HepG2 (cell line): ENCODE data around the gene L3MBTL4. TPM values are rescaled to one million over a fixed set of nuclear protein-coding genes. Genes with fewer than 3 reads are reported as not detected.
A peak's percentile ranks its signal among the peaks of the same experiment; 100 is the strongest.

ENCODE experiments used
- ATAC-seq: fragments of 200-7000 bp; cut with Tn5 transposase; 3 replicates; pipeline ENCODE4 v1.9.1; 2020; ENCODE audit warnings: mild to moderate bottlenecking, moderate library complexity
- BruUV-seq: library from RNA; stranded (reverse); fragments of 400-500 nt; replicated peaks from 2 replicates; lab custom pipeline; 2021; lab: Mats Ljungman, UMichigan
- CTCF ChIA-PET: fragments of 300-600 bp; formaldehyde crosslinking; extraction: SDS; loops from one replicate; lab custom pipeline; 2021; ENCODE audit warnings: low total read pairs, inconsistent platforms, low intra/inter-chr PET ratio; lab: Yijun Ruan, JAX
- POLR2A ChIA-PET: fragments of 350-600 bp; sonication (Branson Sonifier 250); formaldehyde crosslinking; loops from one replicate; lab custom pipeline; 2020; ENCODE audit warnings: antibody characterized with exemption, inconsistent platforms; lab: Yijun Ruan, JAX
- DNase-seq: peaks from one replicate; pipeline ENCODE4 v3.0.0-alpha.2; 2015; ENCODE audit warnings: low spot score
- FAIRE-seq: peaks from 3 replicates; lab custom pipeline; 2011; peaks lifted over from hg19 to GRCh38; lab: Jason Lieb, UNC
- H2AFZ ChIP-seq: one replicate; pipeline ENCODE4 v1.6.1; 2011; ENCODE audit warnings: low read length, inconsistent platforms
- H3K27ac ChIP-seq: fragments of 300-600 bp; 3 replicates; pipeline ENCODE4 v1.8.0; 2011; ENCODE audit warnings: mixed run types, mild to moderate bottlenecking, mixed read lengths, low read length, inconsistent platforms; ENCODE audit not compliant: insufficient read depth; ENCODE audit errors: extremely low read length
- H3K27me3 ChIP-seq, 2 experiments: fragments of 200-600 bp in 1 of 2; 2 replicates in 1 of 2; 3 replicates in 1 of 2; pipeline versions ENCODE4 v1.6.0 to v1.8.0; 2011; ENCODE audit warnings: low read length in 2 of 2, mild to moderate bottlenecking in 2 of 2, moderate library complexity in 2 of 2, inconsistent platforms in 1 of 2; ENCODE audit not compliant: insufficient read depth in 2 of 2, control insufficient read depth in 1 of 2
- H3K36me3 ChIP-seq, 2 experiments: fragments of 200-600 bp in 1 of 2; replicated peaks in 1 of 2; 2 replicates in 1 of 2; 3 replicates in 1 of 2; pipeline versions ENCODE4 v1.5.1 to v1.8.0; 2011; ENCODE audit warnings: low read length in 2 of 2, inconsistent platforms in 1 of 2; ENCODE audit not compliant: insufficient read depth in 2 of 2, control insufficient read depth in 1 of 2
- H3K4me1 ChIP-seq: 2 replicates; pipeline ENCODE4 v1.5.1; 2012; ENCODE audit warnings: low read length, inconsistent platforms; ENCODE audit not compliant: insufficient read depth
- H3K4me2 ChIP-seq: 2 replicates; pipeline ENCODE4 v1.6.0; 2011; ENCODE audit warnings: low read depth, low read length, inconsistent platforms
- H3K4me3 ChIP-seq, 3 experiments: fragments of 200-600 bp in 1 of 3; sonication (generic), shearing (Covaris generic) in 1 of 3; replicated peaks in 1 of 3; 2 replicates each; pipeline ENCODE4 v1.5.1; 2011 to 2016; ENCODE audit warnings: low read length in 3 of 3, inconsistent platforms in 2 of 3, low read depth in 2 of 3, mild to moderate bottlenecking in 2 of 3, control low read depth in 1 of 3, mixed read lengths in 1 of 3; ENCODE audit not compliant: insufficient read depth in 1 of 3
- H3K79me2 ChIP-seq: one replicate; pipeline ENCODE4 v1.6.1; 2011; ENCODE audit warnings: low read length, inconsistent platforms; ENCODE audit not compliant: insufficient read depth
- H3K9ac ChIP-seq: 2 replicates; pipeline ENCODE4 v1.6.0; 2011; ENCODE audit warnings: mild to moderate bottlenecking, low read depth, low read length, inconsistent platforms; ENCODE audit not compliant: insufficient read depth
- H3K9me3 ChIP-seq: 2 replicates; pipeline ENCODE4 v1.5.1; 2012; ENCODE audit warnings: mild to moderate bottlenecking, low read length
- H4K20me1 ChIP-seq: 2 replicates; pipeline ENCODE4 v1.6.0; 2011; ENCODE audit warnings: inconsistent platforms, mild to moderate bottlenecking, low read length, moderate library complexity; ENCODE audit not compliant: insufficient read depth
- BCL6 ChIP-seq: IDR thresholded peaks from 2 replicates; pipeline ENCODE4 v1.6.1; 2016; ENCODE audit warnings: missing genetic modification reagents, missing compliant biosample characterization
- HMG20A ChIP-seq: IDR thresholded peaks from 2 replicates; pipeline ENCODE4 v1.6.1; 2016; ENCODE audit warnings: borderline replicate concordance
- KDM3A ChIP-seq: IDR thresholded peaks from 2 replicates; pipeline ENCODE4 v1.6.1; 2018; ENCODE audit warnings: low read depth, missing compliant biosample characterization
- MTA3 ChIP-seq: sonication (generic); formaldehyde crosslinking; IDR thresholded peaks from 2 replicates; pipeline ENCODE4 v1.4.0; 2020; ENCODE audit warnings: missing genetic modification reagents
- MXD4 ChIP-seq: IDR thresholded peaks from 2 replicates; pipeline ENCODE4 v1.6.1; 2016; ENCODE audit warnings: mild to moderate bottlenecking, missing biosample characterization, missing genetic modification reagents
- NFKB2 ChIP-seq: sonication (generic); formaldehyde crosslinking; IDR thresholded peaks from 2 replicates; pipeline ENCODE4 v1.4.0; 2020; ENCODE audit warnings: missing genetic modification reagents, borderline replicate concordance
- RBM22 ChIP-seq: fragments of 200-400 bp; formaldehyde crosslinking; optimal IDR thresholded peaks from 2 replicates; pipeline ENCODE3; 2017; ENCODE audit warnings: mild to moderate bottlenecking, low read length, moderate library complexity
- SMYD3 ChIP-seq: sonication (generic); formaldehyde crosslinking; IDR thresholded peaks from 2 replicates; pipeline ENCODE4 v1.8.1; 2023; ENCODE audit warnings: mild to moderate bottlenecking, missing genetic modification reagents
- WIZ ChIP-seq: sonication (generic); formaldehyde crosslinking; IDR thresholded peaks from 2 replicates; pipeline ENCODE4 v1.5.1; 2020; ENCODE audit warnings: mild to moderate bottlenecking, missing genetic modification reagents
- ZFAT ChIP-seq: sonication (generic); formaldehyde crosslinking; conservative IDR thresholded peaks from 2 replicates; pipeline ENCODE4 v1.8.1; 2023; ENCODE audit warnings: missing genetic modification reagents, inconsistent platforms
- ZNF30 ChIP-seq: sonication (generic); formaldehyde crosslinking; IDR thresholded peaks from 2 replicates; pipeline ENCODE4 v1.5.0; 2020; ENCODE audit warnings: mild to moderate bottlenecking, missing genetic modification reagents
- ZNF670 ChIP-seq: sonication (generic); formaldehyde crosslinking; IDR thresholded peaks from 2 replicates; pipeline ENCODE4 v1.8.0; 2022; ENCODE audit warnings: mild to moderate bottlenecking, missing genetic modification reagents, borderline replicate concordance
- ZNF740 ChIP-seq: sonication (generic); formaldehyde crosslinking; IDR thresholded peaks from 2 replicates; pipeline ENCODE4 v1.4.0; 2020; ENCODE audit warnings: missing genetic modification reagents
- ZNF781 ChIP-seq: sonication (generic); formaldehyde crosslinking; IDR thresholded peaks from 2 replicates; pipeline ENCODE4 v1.5.1; 2020; ENCODE audit warnings: borderline replicate concordance, mild to moderate bottlenecking, missing genetic modification reagents; ENCODE audit errors: not compliant biosample characterization
- WGBS: methylation state at CpG from one replicate; pipeline ENCODE4 v1.1.6; 2017; ENCODE audit warnings: low lambda C conversion rate; 5-methylcytosine and 5-hydroxymethylcytosine counted together
- in situ Hi-C: cut with HindIII; loops from 2 replicates; pipeline ENCODE4 v1.10.0; 2017; ENCODE audit warnings: low pct_unique_long_range_greater_than_20kb; ENCODE audit not compliant: extremely low pct_ligation_motif_present
- intact Hi-C: fragments of 100-400 bp; cut with micrococcal nuclease; formaldehyde crosslinking; loops from one replicate; pipeline ENCODE4 v1.10.0; 2022; ENCODE audit not compliant: unreplicated experiment
- polyA plus RNA-seq, 8 experiments: library from polyadenylated mRNA; depleted of rRNA in 3 of 8; stranded (reverse) in 7 of 8; unstranded in 1 of 8; fragments of >200 nt; fragmentation: Illumina TruSeq in 4 of 8; extraction: Trizol in 4 of 8; gene quantifications; 2 replicates each; pipeline versions ENCODE4 v1.2.1 to v1.2.3, GENCODE V29; 2011 to 2016; ENCODE audit warnings: low read depth in 4 of 8, missing spikeins in 1 of 8, mixed read lengths in 1 of 8; ENCODE audit not compliant: insufficient read depth in 1 of 8
- total RNA-seq, 5 experiments: library from RNA; depleted of rRNA; stranded (reverse); fragments of >200 nt; fragmentation: Illumina TruSeq; extraction: Trizol; gene quantifications; 2 replicates each; pipeline ENCODE4 v1.2.3, GENCODE V29; 2016; ENCODE audit warnings: low read depth in 1 of 5
- TF ChIP-seq, protein P1 (sequence below): sonication (generic); formaldehyde crosslinking; IDR thresholded peaks from 2 replicates; pipeline ENCODE4 v1.4.0; 2020; ENCODE audit warnings: missing genetic modification reagents

Gene L3MBTL4
- total and polyA plus RNA-seq, 2 of the 13 experiments (the other 11 are each of a cell fraction or from before 2014, with no cell fraction given) = 10.8 to 13.3 TPM

DNA sequence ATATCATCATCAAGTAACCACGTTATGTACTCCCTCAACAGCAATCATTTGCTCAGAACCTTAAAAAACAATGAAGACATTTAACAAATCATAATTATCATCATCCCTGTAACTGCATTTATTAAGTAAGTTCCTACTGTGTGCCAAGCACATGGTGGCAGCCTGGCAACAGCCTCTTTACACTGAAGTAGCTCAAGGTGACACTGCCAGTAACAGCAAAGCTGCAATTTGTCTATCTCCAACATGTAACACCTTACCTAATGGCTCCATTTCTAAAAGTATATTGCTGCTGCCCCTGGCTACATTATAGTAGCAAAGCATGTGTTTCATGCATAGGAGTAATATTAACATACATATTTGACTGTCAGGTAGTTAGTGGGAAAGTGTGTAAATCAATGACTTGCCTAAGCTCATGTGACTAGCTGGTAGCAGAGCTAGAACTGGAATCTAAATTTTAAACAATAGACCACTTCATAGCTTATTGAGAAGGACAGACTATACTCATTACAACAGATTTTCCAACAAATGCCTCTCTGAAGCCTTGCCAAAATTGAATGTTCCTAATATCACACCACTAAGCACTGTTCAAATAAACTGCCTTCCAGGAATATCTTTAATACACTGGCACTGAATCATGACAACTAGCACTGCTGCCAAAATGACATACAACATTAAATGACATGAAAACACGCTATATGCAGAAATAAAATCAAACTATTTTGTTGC, 86.7 kb downstream of the L3MBTL4 start:
- intact Hi-C loops = no loop called here
- Histone ChIP-seq H3K9me3 (peaks cover 18% of the 10 kb centered on the region), H3K79me2 (peaks cover 6% of the 10 kb centered on the region), H4K20me1 (0 out of 2 replicates have a peak, but pooled peaks cover 3% of the 10 kb centered on the region), H3K27ac (no peak overlapping the region), H3K4me3 (no peak overlapping the region), H3K4me2 (no peak overlapping the region), H3K36me3 (0 out of 5 replicates have a peak, but pooled peaks cover 0 to 7% of the 10 kb centered on the region in 2 experiments)
- no peak for ATAC-seq
- in situ Hi-C loops = no loop called here
- POLR2A ChIA-PET = no interaction called here
- FAIRE-seq = no peak
- TF ChIP-seq BCL6 (CRISPR knock-in tag) (peak; percentile 75), HMG20A (CRISPR knock-in tag) (no peak)
- TF ChIP-seq, all 625 proteins: peak for 1
- H3K27me3 ChIP-seq = no peaks in the 10 kb centered on the region
- peak; percentile 30 for DNase-seq
- CTCF ChIA-PET = no interaction called here
- no peak overlapping the region for H3K9ac ChIP-seq
- 95% methylated on average over 2 of the region's 2 CpGs for WGBS
- no peaks in the 10 kb centered on the region for H3K4me1 ChIP-seq
- no TSS peak for BruUV-seq
- no peak overlapping the region for H2AFZ ChIP-seq

- intact Hi-C loops (no loop called here), in situ Hi-C loops (no loop called here)
- Histone ChIP-seq H3K27ac (no peak overlapping the region), H3K36me3 (0 out of 5 replicates have a peak, but pooled peaks cover 0 to 7% of the 10 kb centered on the region in 2 experiments), H3K27me3 (no peaks in the 10 kb centered on the region), H3K4me1 (no peaks in the 10 kb centered on the region), H4K20me1 (0 out of 2 replicates have a peak, but pooled peaks cover 3% of the 10 kb centered on the region), H3K9me3 (peaks cover 18% of the 10 kb centered on the region), H3K4me2 (no peak overlapping the region), H3K79me2 (peaks cover 3% of the 10 kb centered on the region), H3K9ac (no peak overlapping the region), H3K4me3 (no peak overlapping the region), H2AFZ (no peak overlapping the region)
- POLR2A ChIA-PET = no interaction called here
- CTCF ChIA-PET = no interaction called here
- DNase-seq = no peak
- TF ChIP-seq ZFAT (CRISPR knock-in tag) (no peak), KDM3A (CRISPR knock-in tag) (no peak), MTA3 (CRISPR knock-in tag) (no peak), ZNF30 (CRISPR knock-in tag) (no peak), WIZ (CRISPR knock-in tag) (no peak), ZNF670 (CRISPR knock-in tag) (no peak), NFKB2 (CRISPR knock-in tag) (no peak), ZNF781 (no peak), ZNF740 (CRISPR knock-in tag) (no peak), RBM22 (no peak), SMYD3 (CRISPR knock-in tag) (no peak), MXD4 (CRISPR knock-in tag) (no peak)
- TF ChIP-seq, protein P1, sequence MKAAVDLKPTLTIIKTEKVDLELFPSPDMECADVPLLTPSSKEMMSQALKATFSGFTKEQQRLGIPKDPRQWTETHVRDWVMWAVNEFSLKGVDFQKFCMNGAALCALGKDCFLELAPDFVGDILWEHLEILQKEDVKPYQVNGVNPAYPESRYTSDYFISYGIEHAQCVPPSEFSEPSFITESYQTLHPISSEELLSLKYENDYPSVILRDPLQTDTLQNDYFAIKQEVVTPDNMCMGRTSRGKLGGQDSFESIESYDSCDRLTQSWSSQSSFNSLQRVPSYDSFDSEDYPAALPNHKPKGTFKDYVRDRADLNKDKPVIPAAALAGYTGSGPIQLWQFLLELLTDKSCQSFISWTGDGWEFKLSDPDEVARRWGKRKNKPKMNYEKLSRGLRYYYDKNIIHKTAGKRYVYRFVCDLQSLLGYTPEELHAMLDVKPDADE (CRISPR knock-in tag) = no peak
- ATAC-seq = no peak
- BruUV-seq = no TSS peak
- 93% methylated on average over 4 of the region's 4 CpGs for WGBS
- FAIRE-seq = no peak
Observed at GRCh38 chr18:6327485-6327884, 87.2 kb downstream of the L3MBTL4 start.
